Dedifferentiated amniotic fluid mesenchymal stem cell (primary cell): ENCODE data around the gene SAMD1.
A peak's percentile ranks its signal among the peaks of the same experiment; 100 is the strongest.

ENCODE experiments used
- DNase-seq: peaks from one replicate; pipeline ENCODE4 v3.0.0-alpha.2; 2016; ENCODE audit errors: extremely low spot score

SAMD1 gene

DNA sequence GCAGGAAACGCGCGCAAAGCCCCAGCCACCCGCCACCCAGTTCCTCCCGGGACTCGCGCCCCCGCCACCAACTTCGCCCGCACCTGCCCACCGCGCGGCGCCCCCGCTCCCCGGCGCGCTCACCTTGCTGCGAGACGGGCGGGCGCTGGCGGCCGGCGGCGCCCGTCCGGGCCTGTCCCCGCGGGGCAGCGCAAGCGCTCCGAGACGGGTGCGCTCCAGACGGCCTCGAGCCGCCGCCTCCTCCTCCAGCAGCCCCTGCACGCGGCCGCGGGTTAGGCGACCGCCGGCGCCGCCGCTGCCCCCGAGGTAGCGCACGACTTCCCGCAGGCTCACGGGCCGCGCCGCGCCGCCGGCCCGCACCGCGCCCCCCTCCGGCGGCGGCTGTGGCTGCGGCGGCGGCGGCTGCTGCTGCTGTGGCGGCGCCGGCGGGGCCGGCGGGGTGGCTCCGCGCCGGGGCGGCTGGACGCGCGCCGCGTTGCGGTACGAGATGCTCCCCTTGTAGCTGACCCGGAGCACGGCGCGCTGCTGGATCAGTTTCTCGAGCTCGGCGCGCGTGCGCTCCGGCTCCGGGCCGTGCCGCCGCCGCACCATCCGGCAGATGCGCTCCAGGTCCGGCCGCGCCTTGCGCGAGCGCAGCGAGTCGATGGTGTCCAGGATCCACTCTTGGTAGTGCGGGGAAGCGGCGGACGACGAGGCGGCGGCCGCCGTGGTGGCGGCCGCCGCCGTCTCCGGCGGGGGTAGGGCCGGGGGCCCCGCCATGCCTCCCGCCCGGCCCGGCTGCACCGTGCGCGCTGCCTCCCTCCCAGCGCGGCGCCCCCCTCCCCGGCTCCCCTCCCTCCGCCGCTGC is 666 bp downstream of the SAMD1 start:
- DNase-seq: peak; percentile 44

DNA sequence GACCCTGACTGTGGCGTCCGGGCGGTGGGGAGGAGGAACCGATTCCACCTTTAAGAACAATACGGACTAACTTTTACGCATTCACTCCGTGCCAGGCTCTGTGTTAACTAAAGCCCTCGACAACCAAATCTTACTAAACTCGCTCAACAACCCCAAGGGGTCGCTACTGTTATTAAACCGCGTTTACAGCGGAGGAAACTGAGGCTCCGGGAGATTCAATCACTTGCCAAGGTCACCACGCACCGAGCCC is 1.2 kb downstream of the SAMD1 start:
- no peak for DNase-seq

DNA sequence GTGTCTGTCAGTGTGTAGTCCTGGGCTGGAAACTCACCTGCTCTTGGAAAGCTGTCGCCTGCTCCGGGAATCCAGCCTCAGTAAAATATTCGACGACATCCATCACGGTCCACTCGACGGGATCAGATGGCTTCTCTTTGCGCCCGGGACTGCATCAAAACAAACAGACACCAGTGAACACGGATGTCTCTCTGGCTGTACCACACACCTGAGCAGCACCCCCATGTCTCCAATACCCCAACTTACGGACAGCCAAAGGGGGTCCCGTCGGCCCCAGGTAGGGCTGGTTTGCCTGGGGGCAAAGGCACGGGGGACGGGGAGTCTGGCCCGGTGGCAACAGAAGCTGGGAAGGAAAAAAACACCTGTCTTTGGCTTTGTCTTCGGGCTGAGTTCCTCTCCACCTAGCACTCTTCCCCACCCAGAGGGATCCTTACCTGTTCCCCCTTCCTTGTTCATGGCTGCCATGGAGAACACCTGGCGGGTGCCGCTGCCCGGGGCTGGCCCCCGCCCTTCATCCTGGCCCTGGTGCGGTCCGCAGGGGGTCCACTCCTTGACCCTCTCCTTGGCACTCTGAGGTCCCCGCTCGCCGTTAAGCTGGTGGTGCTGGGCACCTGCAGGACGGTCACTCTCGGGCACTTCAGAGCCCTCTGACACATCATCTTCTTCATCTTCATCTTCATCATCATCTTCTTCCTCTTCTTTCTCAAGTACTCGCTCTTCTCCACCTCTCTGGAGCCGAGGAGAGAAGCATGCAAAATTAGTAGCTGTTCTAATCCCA is 1.7 kb downstream of the SAMD1 start:
- no peak for DNase-seq

DNA sequence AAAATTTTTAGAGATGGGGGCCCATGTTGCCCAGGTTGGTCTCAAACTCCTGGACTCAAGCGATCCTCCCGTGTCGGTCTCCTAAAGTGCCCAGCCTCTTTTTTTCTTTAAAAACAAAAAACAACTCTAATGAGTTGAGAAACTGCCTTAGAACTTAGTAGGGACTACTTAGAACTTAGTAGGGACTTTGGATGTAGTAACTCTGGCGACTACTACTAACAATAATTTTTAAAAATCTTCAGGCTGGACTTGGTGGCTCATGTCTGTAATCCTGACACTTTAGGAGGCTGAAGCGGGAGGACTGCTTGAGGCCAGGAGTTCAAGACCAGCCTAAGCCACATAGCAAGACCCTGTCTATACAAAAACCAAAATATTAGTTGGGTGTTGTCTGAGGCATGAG is 4.5 kb downstream of the SAMD1 start:
- no peak for DNase-seq

DNA sequence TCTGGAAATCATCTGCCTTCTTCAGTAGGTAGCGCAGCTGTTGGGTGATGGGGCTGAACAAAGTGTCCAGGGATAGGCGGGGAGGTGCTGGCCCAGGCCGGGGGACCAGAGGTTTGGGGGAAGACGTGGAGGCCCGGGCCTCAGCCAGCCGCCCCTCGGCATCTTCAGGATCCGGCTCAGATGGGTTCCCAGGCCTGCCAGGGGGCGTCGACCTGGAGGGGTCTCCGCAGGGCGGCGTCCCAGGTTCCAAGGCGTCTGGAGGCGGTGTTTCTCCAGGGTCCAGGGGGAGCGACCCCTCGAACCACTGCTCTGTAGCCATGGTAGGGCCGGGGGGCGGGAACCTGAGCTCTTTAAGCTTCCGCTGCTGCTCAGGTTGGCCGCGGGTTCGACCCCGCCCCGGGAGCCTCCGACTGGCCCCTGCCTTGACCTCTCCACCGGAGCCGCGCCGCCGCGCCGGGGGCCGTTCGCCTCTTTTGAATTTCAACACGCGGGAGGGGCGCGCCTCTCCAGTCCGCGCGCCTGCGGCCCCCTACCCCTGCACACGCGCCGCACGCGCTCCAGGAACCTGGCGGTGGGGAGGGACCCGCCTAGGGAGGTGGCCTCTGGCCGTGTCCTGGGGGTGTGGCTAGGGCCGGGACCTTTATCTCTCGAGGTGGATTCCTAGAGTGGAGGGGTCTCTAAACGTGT is 5.1 kb downstream of the SAMD1 start, which contains the start of gene C19orf67:
TSS of gene C19orf67 (minus strand) at position 475 of the 687 bp plus-strand sequence. CDS start at position 319, 156 bp downstream.
- DNase-seq: no peak

DNA sequence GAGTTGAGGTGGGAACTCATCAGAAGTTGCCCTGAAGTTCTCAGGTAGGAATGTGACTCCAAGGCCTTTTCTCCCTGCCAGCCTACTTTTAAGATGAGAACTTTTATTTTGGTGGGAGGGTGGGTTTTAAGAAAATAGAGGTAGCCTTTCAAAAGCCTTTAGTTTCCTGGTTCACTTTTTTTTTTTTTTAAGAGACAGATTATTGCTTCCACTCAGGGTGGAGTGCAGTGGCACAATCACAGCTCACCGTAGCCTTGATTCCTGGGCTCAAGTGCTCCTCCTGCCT is 7.9 kb downstream of the SAMD1 start:
- DNase-seq: no peak

DNA sequence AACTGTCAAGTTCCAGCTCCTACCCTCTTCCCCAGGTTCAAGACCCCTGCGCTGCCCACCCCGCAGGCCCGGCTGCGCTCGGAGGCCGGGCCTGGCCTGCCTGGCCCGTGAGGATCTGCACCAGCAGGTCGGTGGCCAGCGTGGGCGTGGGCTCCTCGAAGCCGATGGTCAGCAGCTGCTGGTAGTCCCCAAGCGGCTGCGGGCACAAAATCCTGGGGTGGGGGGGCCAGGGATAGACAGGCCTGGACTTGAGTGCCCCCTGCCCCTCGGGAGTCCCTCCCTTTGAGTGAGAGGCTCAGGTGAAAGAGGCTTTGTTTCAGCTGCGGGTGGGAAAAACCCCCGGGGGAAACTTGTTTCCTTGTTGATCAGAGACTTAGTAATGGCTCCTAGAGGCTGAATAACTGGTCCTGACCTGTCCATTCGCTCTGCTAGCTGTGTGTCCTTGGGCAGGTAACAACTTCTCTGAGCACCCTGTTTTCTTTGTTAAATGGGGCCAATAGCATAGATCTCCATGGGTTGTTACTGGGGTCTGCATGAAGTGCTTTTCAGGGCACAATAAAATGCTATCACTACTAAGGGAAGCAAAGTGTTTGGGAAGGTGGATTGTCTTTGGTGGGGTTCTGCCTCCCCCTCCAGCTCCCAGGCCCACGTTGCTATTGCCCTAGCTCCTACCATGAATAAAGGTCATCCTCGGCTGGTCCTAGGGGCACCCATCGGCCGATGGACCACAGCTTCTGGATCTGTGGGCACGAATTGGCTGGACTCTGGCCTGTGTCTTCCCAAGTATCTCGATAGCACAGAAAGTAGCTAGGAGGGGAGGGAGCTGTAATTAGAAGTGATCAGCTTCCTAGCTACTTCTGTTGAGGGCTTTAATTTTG is 8.5 kb downstream of the SAMD1 start:
- DNase-seq: no peak

DNA sequence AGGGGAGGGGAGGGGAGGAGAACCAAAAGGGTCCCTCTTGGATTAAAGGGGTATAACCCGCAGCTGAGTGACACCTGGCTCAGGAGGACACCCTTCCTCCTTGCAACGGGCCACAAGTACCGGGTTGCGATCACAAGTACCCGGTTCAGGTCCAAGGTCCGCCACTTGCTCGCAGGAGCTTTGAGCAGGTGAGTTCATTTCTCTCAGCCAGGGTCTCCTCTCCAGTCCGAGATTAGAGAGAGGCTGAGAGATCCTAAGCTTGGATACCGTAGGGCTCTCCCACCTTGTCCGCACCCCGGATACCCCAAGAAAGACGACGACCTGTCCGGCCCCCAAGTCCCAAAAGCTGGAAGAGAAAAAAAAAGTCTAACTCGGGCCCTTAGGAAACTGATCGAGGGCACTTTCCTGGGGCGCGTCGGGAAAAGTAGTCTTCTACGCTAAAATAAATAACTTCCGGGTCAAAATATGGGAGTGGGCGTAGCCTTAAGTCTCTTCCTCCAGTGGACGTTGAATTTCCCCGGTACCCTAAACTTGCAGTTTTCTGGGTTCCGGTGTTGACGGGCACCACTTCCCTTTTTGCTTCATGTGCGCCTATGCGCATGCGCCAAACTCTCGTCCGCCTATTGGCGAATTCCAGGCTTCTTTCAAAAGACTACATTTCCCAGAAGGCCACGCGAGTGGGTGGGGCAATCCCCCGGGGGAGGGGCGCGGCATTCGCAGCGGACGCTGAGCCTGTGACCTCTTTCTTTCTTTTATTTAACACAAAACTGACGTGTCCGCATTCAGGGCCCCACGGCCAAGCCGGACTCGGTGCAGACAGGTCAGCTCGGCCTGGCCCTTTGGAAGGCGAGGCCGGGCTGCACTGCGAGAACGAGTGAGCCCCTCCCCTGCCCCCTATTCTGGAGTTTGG is 9.4 kb downstream of the SAMD1 start:
- DNase-seq: peak; percentile 99

DNA sequence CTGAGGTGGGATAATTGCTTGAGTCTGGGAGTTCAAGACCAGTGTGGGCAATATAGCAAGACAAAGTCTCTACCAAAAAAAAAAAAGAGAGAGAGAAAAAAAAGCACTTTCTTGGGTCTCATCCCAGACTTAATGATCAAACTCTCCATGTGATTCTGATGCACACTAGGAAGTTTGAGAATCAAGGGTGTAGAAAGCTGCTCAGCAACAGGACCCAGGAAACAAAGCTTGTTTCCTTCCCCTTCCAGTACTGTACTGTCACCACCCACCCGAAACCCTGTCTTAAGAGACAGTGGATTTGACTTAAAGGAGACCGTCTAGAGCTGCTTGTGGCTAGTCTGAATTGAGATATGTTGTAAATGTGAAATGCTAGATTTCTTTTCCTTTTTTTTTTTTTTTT is 12.1 kb downstream of the SAMD1 start:
- DNase-seq: no peak

DNA sequence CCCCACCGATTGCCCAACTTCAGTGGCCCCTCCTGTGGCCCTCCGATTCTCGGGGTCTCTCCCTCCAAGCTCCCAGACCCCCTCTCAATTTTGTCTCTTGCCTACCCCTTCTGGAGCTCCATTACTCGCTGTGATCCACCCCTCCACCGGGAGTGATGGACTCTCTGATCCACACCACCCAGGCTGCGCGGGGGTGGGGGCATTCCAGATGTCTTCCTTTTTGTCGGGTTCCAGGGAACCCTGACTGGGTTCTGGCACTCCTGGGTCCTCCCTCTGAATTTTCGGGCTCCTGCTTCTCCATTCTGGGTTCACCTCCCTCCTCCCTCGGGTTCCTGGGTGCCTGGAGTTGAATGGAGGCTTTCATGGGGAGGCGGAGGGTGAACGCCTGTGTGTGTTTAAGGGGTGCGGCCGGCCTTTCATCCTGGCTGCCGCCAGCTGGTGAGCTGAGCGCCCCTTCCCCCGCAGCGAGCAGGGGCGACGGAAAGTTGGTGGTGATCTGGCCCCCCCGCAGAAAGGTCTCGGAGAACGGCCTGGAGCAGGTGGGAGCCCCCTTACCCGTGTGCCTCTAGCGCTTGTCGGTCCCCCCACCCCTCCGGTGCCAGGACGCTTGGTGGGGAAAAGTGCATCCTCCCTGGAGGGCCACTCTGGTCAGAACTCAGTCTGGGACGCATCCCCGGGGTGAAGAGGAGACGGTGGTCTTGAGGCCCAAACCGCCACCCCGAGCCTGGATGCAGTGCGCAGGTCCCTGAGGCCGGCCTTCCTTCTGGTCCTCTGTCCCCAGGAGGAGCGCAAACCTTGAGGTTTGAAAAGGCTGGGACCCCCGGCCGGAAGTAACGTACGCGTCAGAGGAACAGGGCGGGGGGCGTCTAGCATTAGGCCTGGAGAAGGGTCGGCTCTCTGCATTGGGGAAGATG is 16.4 kb downstream of the SAMD1 start:
- no peak for DNase-seq

DNA sequence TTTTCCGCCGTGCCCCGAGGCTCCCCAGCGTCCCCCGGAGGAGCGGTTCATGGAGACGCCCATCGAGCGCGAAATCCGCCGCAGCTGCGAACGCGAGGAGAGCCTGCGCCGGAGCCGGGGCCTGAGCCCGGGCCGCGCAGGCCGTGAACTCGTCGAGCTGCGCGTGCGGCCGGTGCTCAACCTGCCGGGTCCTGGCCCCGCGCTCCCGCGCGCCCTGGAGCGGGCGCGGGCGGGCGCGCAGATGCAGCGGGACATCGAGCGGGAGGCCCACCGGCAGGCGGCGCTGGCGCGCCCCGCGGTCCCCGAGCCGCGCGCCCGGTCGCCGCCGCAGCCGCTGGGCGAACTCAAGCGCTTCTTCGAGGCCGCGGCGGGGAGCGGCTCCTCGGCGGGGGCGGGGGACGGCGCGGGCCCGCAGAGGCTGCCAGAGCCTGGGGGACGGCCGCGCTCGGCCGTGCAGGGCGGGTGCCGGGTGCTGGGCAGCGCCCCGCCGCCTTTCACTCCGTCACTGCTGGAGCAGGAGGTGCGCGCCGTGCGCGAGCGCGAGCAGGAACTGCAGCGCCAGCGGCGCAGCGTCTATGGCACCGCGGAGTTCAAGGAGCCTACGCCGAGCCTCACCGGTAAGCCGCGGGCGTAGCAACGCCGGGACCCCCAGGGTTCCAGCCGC is 17.2 kb downstream of the SAMD1 start:
- peak; percentile 32 for DNase-seq

DNA sequence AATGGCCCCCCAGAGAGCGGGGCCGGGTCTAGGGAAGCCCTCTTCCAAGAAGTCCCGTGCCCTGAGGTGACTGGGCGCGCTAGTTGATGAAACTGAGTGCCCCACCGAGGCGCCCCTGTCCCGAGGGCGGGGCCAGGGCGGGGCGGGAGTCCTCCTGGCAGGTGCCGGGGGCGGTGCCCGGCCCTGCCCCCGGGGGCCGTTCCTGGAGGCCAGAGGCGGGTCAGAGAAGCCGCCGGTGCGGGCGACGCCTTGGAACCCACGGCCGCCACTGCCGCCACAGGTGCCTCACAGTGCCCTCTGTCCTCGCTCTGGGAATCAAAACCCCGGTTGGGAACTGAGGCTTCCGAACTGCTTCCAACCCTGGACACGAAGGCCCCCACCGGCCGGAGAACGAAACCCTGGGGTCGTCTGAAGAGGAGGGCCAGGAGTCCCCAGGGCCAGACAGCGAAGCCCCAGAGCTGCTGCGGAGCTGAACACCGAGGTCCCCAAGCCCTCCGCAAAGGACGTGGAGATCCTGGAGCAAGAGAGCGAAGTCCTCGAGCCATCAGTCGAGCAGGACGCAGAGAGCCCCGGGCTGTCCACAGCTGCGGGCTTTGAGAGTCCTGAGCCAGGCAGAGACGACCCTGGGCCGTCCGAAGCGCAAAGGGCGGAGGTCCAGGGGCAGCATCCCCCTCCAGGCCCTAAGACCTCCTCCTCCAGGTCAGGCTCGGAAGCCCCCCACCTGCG is 17.9 kb downstream of the SAMD1 start, which contains the start of gene MISP3:
TSS of gene MISP3 (plus strand) at position 252 of the 726 bp plus-strand sequence. CDS start 524 bp downstream, outside the sequence.
- DNase-seq: no peak

DNA sequence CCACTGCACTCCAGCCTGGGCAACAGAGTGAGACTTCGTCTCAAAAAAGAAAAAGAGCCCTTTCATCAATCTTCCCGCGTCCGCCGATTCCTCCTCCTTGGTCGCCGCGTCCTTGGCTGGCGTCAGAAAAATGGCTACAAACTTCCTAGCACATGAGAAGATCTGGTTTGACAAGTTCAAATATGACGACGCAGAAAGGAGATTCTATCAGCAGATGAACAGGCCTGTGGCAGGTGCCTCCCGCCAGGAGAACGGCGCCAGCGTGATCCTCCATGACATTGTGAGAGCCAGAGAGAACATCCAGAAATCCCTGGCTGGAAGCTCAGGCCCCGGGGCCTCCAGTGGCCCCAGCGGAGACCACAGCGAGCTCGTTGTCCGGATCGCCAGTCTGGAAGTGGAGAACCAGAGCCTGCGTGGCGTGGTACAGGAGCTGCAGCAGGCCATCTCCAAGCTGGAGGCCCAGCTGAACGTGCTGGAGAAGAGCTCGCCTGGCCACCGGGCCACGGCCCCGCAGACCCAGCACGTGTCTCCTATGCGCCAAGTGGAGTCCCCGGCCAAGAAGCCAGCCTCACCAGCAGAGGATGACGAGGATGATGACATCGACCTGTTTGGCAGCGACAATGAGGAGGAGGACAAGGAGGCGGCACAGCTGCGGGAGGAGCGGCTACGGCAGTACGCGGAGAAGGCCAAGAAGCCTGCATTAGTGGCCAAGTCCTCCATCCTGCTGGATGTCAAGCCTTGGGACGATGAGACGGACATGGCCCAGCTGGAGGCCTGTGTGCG is 20.1 kb downstream of the SAMD1 start:
- DNase-seq: no peak

DNA sequence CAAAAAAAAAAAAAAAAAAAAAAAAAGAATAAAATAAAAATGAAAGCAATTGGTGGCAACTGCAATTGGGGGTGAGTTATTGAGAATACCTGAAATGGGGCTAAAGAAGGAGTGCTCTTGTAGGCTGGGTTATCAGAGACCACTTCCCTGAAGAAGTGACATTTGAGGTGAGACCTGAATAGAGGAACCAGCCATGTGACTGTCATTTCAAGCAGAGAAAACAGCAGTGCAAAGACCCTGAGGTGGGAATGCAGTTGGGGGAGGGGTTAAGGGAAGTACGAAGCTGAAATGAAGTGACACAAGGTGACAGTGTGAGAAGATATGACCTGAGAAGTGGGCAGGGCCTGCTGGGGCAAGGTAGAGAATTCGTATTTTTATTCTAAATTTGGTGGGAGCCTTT is 24.4 kb downstream of the SAMD1 start:
- DNase-seq: no peak

DNA sequence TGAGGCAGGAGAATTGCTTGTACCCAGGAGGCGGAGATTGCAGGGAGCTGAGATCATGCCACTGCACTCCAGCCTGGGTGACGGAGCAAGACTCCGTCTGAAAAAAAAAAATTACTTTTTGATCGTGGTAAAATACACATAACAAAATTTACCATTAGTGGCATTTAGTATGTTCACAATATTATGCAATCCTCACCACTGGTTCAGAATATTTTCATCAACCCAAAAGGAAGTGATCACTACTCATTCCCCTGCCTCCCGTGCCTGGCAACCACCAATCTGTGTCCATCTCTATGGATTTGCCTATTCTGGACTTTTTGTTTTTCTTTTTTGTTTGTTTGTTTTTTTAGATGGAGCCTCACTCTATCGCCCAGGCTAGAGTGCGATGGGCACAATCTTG is 27.4 kb downstream of the SAMD1 start:
- no peak for DNase-seq

DNA sequence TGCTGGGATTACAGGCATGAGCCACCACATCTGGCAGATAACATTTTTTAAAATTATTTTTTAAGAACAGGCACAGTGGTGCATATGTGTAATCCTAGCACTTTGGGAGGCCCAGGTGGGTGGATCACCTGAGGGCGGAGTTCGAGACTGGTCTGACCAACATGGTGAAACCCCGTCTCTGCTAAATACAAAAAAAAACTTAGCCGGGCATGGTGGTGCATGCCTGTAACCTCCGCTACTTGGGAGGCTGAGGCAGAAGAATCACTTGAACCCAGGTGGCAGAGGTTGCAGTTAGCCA is 28.0 kb downstream of the SAMD1 start:
- DNase-seq: no peak

DNA sequence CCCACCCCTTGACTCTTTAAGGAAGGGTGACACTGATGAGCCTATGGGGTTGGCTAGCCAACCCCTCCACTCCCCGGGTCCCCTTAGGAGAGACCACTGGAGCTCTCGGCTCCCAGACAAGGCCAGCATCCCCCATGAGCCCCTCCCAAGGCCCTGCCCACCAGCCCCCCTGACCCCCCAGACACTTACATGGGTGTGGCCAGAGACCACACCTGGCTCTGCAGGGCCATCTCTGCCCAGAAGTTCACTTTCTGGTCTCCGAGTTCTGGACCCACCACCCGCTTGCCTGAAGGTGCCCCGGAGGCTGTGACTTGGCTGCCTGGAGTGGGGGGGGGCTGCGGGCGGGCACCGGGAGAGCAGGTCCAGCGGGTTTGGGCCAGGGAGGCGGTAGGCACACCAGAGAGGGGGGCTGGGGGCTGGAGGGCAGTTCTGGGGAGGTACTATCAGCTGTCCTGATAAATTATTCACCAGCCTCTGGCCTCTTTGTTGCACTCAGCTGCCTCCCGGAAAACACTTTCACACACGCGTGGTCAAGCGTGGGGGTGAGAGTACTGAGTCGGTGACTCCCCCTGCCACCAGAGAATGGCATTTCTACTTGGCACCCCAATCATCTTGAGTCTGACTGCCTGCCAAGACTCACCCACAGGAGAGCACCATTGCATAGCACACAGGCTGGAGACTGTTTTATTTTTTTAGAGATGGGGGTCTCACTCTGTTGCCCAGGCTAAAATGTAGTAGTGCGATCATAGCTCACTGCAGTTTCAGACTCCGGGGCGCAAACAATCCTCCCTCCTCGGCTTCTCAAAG is 28.6 kb downstream of the SAMD1 start, which contains the start of gene PALM3:
TSS of gene PALM3 (minus strand) at position 326 of the 807 bp plus-strand sequence. CDS start at position 230, 96 bp downstream.
- no peak for DNase-seq
